ENCODE measurements around the gene SEZ6.

- no peak for TF ChIP-seq CTCF (IDR thresholded peaks at IDR 0.05)
- TF ChIP-seq POLR2AphosphoS5 (IDR thresholded peaks at IDR 0.05; ENCODE audit: low read depth, low read length): no peak
- no peak for TF ChIP-seq REST (IDR thresholded peaks at IDR 0.05; ENCODE audit: insufficient read depth in 1 of 2, low read depth in 2 of 2, low read length in 1 of 2)
- no peak for TF ChIP-seq TCF7L2 (IDR thresholded peaks at IDR 0.05; ENCODE audit: low read depth, low read length)
- peak; percentile 50; the same call in 1 of the 2 replicates for TF ChIP-seq SIN3A (IDR thresholded peaks at IDR 0.05; ENCODE audit: borderline replicate concordance, insufficient read depth, low read depth, low read length)
Measured at GRCh38 chr17:28950752-28951427, 54.9 kb downstream of the SEZ6 start.

Data from Panc1 (cell line).